ENCODE measurements around the gene EPB41L4A.

GRCh38 chr5:112310746-112311145 is 108.3 kb downstream of the EPB41L4A start:
- TF ChIP-seq POLR2A (IDR thresholded peaks at IDR 0.05) (no peak), CTCF (IDR thresholded peaks at IDR 0.05) (no peak)

All from breast epithelium (tissue), 3 donors.